Hematopoietic multipotent progenitor cell treated with erythropoietin and hydrocortisone succinate and interleukin-3 and kit ligand, for 15 days (in vitro differentiated cells): ENCODE results near the gene ZRSR2.

Experiments
- DNase-seq: peaks from one replicate; pipeline ENCODE4 v3.0.0-alpha.2; 2015; ENCODE audit warnings: low spot score

ZRSR2 gene

DNA sequence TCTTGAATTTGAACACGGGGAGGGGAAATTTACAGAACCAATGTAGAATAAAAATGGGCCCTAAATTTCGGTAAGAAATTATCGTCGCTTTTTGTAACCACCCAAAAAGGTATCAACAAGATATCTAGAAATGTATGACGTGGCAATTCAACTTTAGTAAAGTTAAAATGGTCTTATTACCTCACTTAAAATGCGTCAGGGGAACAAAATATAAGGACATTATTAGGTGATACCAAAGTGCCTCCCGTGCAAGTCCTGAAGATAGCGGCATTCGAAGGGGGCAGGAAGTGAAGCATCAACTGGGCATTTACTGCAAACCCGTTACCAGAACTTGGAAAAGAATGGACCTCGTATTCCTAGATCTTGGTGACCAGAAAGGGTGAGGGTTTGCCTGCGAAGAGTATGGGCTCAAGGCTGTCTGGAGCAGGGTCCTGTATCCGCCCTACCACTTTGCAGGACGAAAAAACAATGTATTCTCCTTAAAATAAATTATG lies 63.3 kb downstream of the ZRSR2 start:
- DNase-seq = no peak

DNA sequence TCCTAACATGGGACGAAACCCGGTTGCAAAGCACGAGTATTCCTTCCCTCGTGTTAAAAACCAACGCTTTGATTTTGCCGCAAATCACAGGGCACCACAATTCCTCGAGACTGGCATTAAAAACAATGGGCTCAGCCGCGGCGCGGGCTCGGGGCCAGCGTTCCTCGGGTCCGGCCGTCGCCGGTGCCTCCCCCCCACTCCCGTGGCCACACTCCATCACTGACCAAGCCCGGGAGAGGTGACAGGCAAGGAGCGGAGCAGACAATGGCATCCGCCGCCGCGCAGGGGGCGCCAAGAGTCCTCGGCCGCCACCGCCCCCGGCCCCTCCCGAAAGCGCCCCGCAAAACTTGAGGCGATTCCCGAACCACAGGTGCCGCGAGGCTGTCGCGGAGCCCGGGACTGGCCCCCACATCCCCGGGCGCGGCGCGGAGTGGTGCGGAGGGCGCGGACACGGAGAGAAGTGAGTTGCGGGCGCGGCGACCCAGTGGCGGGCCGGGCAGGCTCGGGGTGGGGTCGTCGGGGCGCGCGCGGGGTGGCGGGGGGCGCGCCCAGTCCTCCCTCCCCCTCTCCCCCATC lies 63.9 kb downstream of the ZRSR2 start:
- peak; percentile 8 for DNase-seq

DNA sequence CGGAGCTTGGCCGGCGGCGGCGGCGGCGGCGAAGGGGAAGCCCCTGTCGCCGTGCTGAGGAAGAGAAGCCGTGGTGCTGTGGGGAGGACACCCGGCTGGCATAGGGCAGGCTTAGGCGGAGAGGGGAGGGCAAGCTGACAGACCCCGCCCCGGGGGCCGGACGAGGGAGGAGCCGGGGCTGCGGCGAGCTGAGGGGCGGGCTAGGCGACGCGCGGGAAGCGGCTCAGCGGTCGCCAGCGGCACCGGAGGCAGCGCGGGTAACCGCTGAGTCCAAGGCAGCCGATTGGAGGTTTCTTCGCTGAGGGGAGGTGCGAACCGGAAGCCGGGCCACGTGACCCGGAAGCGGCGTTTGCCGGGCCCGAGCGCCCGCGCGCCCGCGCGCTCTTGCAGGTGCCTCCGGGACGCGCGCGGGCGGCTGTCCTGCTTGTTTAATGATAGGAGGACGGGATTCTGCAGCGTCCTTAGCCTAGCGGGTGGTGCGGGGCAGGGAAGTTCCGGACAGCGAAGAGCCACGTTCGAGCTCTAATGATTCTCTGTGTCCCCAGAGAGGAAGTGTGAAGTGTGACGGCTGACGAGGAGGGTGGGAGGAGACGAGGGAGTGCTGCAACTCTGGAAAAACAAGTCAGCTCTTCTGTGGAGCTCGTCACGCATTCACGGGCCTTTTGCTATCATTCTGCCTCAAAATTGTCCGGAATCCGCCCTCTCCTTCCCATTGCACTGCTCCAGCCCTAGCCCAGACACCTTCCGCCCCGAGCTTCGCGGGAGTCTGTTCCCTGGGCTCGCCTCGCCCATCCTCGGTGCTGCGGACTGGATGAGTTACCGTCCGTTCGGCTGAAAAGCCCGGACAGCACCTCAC lies 64.7 kb downstream of the ZRSR2 start, which contains the start of gene AP1S2:
Gene AP1S2 (minus strand): TSS at position 102 of the 856 bp plus-strand sequence. CDS start 2,289 bp downstream, outside the sequence.
- peak; percentile 89 for DNase-seq

DNA sequence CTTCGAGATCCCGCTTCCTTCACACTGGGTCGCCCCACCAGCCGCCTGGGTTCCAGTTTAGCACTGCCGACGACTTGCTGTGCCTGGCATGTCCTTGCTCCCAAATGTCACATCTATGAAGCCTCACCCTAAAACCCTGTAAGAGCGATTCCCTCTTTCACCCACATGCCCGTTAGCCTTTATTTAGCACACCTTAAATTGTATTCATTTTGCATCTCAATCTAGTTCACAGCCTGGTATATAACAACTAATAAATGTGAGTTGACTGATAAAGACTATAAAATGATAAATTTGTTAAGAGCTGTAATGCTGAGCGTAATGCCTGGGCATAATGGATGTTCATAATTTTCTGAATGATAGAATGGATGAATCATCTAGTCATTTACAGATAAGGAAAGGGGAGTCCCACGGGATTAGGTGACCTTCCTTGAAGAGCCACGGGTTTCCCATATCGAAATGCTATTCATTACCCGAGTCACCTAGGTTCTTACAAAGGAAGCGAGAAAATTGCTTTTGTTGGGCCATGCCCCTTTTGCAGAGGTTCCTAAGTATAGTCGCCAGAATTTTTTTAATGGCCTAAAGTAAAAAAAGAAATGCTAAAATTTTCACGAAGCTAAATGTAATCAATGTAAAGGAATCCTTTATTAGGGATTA lies 65.4 kb downstream of the ZRSR2 start:
- peak; percentile 4 for DNase-seq

DNA sequence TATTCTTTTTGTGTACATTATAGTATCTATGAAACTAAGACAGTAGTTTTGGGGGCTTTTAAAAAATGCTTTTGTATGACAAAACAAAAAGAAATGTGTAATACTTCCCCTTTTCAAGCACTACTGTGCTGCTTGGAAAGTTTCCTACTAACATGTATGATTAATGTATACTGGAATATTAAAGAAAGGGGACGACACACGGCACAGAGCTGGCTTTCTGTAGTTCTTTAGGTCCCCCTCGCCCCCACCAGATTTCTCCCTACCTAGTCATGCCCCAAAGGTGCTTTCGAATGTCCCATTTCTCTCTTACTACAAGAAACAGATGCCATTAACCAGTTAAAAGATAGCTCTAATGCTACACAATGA lies 65.9 kb downstream of the ZRSR2 start:
- DNase-seq = no peak

DNA sequence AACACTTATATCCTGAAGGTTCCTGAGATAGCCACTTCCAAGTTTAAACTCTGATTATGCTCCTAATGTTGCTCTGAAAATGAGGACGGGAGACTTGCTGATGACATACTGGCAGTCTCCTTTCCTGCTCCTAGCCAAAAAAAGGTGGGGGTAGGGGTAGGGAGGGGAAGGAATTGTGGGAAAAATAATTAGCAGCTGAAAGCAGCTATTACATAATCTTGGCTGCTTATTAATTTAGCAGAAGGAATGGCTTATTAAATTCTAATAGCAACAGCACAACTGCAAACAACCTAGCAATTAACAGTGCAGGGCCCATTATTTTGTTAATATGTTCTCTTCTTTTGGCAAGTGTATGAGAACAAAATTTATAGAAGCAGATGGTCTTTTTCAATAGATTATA lies 66.4 kb downstream of the ZRSR2 start:
- DNase-seq = no peak

DNA sequence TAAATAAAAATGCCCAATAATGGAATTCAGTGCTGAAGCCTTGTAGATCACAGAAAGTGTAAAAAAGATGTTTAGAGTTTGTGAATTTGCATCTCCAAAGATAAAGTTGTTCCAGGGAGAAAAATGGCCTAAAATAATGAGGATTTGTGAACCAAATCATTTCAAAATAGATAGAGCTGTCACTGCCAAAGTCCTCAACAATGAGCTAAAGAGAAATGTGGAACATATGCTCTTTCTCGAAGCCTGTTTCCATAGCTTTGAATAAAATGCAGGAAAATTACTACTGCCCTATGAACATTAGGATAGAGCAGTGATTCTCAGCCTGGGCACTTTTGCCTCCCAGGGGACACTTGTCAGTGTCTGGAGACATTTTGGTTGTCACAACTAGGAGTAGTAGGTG lies 67.8 kb downstream of the ZRSR2 start:
- no peak for DNase-seq

DNA sequence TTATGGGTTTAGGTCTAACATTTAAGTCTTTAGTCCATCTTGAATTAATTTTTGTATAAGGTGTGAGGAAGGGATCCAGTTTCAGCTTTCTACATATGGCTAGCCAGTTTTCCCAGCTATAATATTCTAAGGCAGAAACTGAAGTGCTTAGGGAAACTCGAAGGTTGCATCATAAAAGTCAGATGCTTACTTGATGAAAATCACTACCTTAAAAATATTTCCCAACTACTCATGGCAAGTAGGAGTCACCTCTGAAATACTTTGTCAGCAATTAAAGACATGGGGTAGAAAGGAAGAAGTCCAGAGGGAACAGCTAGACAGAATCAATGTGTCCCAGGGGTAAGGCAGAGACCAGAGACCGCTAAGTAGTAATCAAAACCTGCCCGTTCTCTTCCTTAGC lies 70.6 kb downstream of the ZRSR2 start:
- no peak for DNase-seq

DNA sequence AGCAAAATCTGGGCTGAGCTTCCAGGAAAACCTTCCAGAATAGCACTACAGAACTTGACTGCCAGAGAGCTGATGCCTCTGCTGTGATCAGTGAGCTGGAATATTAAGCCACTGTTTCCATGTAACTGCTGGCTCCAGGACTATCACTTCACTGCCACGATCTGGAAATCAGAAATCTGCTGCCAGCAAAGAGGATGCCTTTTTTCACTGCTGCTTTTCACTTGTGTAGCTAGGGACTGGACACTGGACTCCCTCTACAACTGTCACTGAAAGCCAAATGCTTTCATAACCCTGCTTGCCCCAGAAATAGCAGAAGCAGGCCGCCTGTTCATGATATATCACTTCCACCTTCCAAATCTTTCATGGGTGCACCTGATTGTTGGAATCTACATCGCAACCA lies 73.7 kb downstream of the ZRSR2 start:
- no peak for DNase-seq

DNA sequence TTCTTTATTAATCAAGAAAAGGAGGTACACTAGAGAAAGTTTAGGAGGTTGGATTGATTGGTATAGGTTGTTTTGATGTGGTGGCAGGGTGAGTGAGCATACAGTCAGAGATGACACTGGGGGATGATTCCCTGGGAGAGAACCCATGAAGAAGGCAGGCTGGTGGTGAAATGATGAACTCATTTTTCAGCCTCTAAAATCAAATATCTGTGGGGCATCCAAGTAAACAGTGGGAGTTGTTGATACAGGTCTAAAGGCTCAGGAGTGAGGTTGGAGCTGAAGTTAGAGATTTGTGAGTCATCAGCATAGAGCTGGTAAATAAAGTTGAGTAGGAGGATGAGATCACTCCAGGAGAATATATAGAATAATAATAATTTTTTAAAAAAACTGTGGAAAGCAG lies 74.3 kb downstream of the ZRSR2 start:
- DNase-seq = no peak

DNA sequence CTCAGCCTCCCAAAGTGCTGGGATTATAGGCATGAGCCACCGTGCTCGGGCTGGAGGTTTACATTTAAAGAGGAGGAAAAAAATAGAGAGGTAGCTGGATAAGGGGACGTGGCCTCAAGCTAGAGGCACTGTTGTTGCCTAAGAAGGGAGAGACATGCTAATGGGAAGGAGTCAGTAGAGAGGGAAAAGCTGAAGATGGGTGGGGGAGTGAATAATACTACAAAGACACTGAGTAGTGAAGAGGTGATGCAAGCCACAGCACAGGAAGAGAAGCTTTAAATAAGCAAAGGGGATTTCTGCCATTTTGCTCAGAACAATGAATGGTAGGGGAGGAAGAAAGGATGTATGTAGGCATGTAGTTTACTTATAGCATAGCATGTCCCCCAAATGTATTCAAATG lies 75.9 kb downstream of the ZRSR2 start:
- no peak for DNase-seq

DNA sequence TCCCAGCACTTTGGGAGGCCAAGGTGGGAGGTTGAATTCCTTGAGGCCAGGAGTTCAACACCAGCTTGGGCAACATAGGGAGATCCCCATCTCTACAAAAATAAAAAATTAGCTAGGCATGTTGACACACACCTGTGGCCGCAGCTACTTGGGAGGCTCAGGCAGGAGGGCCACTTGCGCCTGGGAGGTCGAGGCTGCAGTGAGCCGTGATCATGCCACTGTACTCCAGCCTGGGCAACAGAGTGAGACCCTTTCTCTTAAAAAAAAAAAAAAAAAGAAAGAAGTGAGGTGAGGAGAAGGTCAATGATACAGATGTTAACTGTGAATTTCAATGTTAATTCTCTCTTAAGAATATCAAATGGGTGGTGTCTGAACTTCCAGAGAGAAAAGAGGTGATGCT lies 79.4 kb downstream of the ZRSR2 start:
- no peak for DNase-seq

DNA sequence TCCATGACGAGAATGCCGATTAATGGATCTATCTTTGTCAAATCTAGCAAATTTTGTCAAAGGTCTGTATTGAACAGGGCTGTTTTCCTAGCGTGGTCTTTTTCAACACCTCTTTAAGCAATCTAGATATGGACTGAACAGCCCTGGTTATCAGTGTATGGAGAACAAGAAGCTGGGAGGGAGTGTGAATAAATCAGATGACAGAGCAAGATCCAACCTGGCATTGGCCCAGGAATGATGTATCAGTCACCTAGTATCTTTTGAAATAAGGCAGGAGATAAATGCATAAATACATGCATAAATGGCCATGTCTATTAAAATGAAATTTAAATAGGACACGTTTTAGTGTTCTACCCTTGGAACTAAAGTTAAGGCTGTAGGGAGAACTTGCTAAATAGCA lies 80.0 kb downstream of the ZRSR2 start:
- DNase-seq = no peak
